GM10266 (cell line): ENCODE measurements around the gene CFAP74.

Experiments used
- DNase-seq: peaks from one replicate; pipeline ENCODE4 v3.0.0; 2012; ENCODE audit errors: extremely low spot score
- CTCF ChIP-seq: IDR thresholded peaks from 2 replicates; pipeline ENCODE4 v1.5.1; 2012; ENCODE audit warnings: mild to moderate bottlenecking, low read depth; ENCODE audit not compliant: control insufficient read depth, insufficient read depth; ENCODE audit errors: missing control alignments

CFAP74 gene

GRCh38 chr1:1966071-1966740, 37.4 kb downstream of the CFAP74 start:
- TF ChIP-seq CTCF = no peak
- no peak for DNase-seq

- TF ChIP-seq CTCF = no peak
- DNase-seq = no peak
Observed at GRCh38 chr1:1965546-1965945, 38.0 kb downstream of the CFAP74 start.

GRCh38 chr1:1964811-1965210, 38.8 kb downstream of the CFAP74 start:
- DNase-seq = no peak

GRCh38 chr1:1963570-1963969, 40.0 kb downstream of the CFAP74 start:
- no peak for DNase-seq
- no peak for TF ChIP-seq CTCF

More at GRCh38 chr1:1964811-1965210, 38.8 kb downstream of the CFAP74 start:
- TF ChIP-seq CTCF = no peak

GRCh38 chr1:1962752-1963151, 40.8 kb downstream of the CFAP74 start:
- no peak for TF ChIP-seq CTCF
- DNase-seq = no peak

GRCh38 chr1:1960480-1961196, 42.9 kb downstream of the CFAP74 start:
- no peak for DNase-seq
- TF ChIP-seq CTCF = no peak

- peak; percentile 86 for DNase-seq
- peak; percentile 70 for TF ChIP-seq CTCF
Observed at GRCh38 chr1:1959840-1960479, 43.6 kb downstream of the CFAP74 start.
